ENCODE results near the gene CADM1.

- TF ChIP-seq YY1 (IDR thresholded peaks at IDR 0.05; ENCODE audit: insufficient read depth, insufficient read length), result no peak
- no peak for TF ChIP-seq ZNF274 (IDR thresholded peaks at IDR 0.05; ENCODE audit: low read depth, low read length)
- no peak for TF ChIP-seq SUZ12 (IDR thresholded peaks at IDR 0.05; ENCODE audit: extremely low read depth, insufficient read depth, insufficient read length)
Measured at GRCh38 chr11:115251126-115251525, 253.1 kb downstream of the CADM1 start.

Measured in NT2/D1 (cell line).